Epithelial cell of esophagus (primary cell): ENCODE data around the gene ZNF790.
A peak's percentile ranks its signal among the peaks of the same experiment; 100 is the strongest.

ENCODE experiments used
- DNase-seq: peaks from one replicate; pipeline ENCODE4 v3.0.0; 2010; ENCODE audit warnings: low read depth
- H3K4me3 ChIP-seq: 2 replicates; pipeline ENCODE4 v1.5.1; 2011; ENCODE audit warnings: mild to moderate bottlenecking, low read length, control low read depth
- CTCF ChIP-seq: IDR thresholded peaks from 2 replicates; pipeline ENCODE4 v1.5.1; 2011; ENCODE audit warnings: low read depth, mild to moderate bottlenecking, low read length, control low read depth, inconsistent platforms; ENCODE audit not compliant: insufficient read depth; ENCODE audit errors: missing control alignments

ZNF790 gene

GRCh38 chr19:36847968-36848367, 9.8 kb upstream of the ZNF790 start:
- no peak for DNase-seq
- TF ChIP-seq CTCF = no peak

GRCh38 chr19:36838784-36839324, 667 bp upstream of the ZNF790 start:
- peak overlapping the region; percentile 79 for H3K4me3 ChIP-seq
- no peak for TF ChIP-seq CTCF
- no peak for DNase-seq

More at GRCh38 chr19:36847968-36848367, 9.8 kb upstream of the ZNF790 start:
- H3K4me3 ChIP-seq = no peak overlapping the region

GRCh38 chr19:36837176-36837905, 846 bp downstream of the ZNF790 start:
- no peak for TF ChIP-seq CTCF
- peak; percentile 17 for DNase-seq
- H3K4me3 ChIP-seq = peak overlapping the region; percentile 79

- no peak for TF ChIP-seq CTCF
- no peak for DNase-seq
- no peak overlapping the region for H3K4me3 ChIP-seq
These were observed 4.8 kb downstream of the ZNF790 start for GRCh38 chr19:36833430-36833829.

GRCh38 chr19:36821758-36822157, 16.4 kb downstream of the ZNF790 start:
- no peak for TF ChIP-seq CTCF
- no peak overlapping the region for H3K4me3 ChIP-seq
- no peak for DNase-seq

- TF ChIP-seq CTCF = no peak
- H3K4me3 ChIP-seq = no peak overlapping the region
- no peak for DNase-seq
These were observed 19.0 kb downstream of the ZNF790 start for GRCh38 chr19:36819130-36819630.
